Measurements from ENCODE around the gene ATP2B3.

Gene ATP2B3

GRCh38 chrX:153494061-153494460 lies 23.4 kb upstream of the ATP2B3 start:
- Histone ChIP-seq H3K4me1 (ENCODE audit: control extremely low read depth in 1 of 4, control insufficient read depth in 4 of 4, insufficient read depth in 4 of 4, low read length in 3 of 4) (peaks cover 0 to 16% (median 8%) of the 10 kb centered on the region in 4 experiments), H3K27ac (ENCODE audit: insufficient read depth in 1 of 2, low read depth in 1 of 2, low read length in 2 of 2, poor library complexity in 1 of 2, severe bottlenecking in 2 of 2) (no peak overlapping the region), H3K36me3 (ENCODE audit: control insufficient read depth in 4 of 4, insufficient read depth in 4 of 4, low read length in 3 of 4) (no peaks in the 10 kb centered on the region), H3K9me3 (ENCODE audit: control extremely low read depth in 1 of 5, control insufficient read depth in 4 of 5, insufficient read depth in 2 of 5, low read depth in 1 of 5, low read length in 4 of 5) (no peaks in the 10 kb centered on the region), H3K27me3 (replicated peaks in 2 of 5; ENCODE audit: control insufficient read depth in 4 of 5, insufficient read depth in 5 of 5, low read length in 4 of 5) (peaks cover 0 to 27% (median 0%) of the 10 kb centered on the region in 5 experiments), H3K4me3 (ENCODE audit: control insufficient read depth in 1 of 7, extremely low read depth in 1 of 7, insufficient read depth in 4 of 7, low read depth in 2 of 7, low read length in 6 of 7) (no peak overlapping the region)
- no peak for DNase-seq
- 83% methylated on average over 6 of the region's 12 CpGs for WGBS (ENCODE audit: insufficient coverage)
- CTCF ChIA-PET = interaction anchor here (1.1 to 1.2 kb wide), 2 partner anchors 20 to 23 kb away, joined by 3 to 4 read pairs; no protein-coding TSS in a partner anchor
- POLR2A ChIA-PET = no interaction called here

DNA sequence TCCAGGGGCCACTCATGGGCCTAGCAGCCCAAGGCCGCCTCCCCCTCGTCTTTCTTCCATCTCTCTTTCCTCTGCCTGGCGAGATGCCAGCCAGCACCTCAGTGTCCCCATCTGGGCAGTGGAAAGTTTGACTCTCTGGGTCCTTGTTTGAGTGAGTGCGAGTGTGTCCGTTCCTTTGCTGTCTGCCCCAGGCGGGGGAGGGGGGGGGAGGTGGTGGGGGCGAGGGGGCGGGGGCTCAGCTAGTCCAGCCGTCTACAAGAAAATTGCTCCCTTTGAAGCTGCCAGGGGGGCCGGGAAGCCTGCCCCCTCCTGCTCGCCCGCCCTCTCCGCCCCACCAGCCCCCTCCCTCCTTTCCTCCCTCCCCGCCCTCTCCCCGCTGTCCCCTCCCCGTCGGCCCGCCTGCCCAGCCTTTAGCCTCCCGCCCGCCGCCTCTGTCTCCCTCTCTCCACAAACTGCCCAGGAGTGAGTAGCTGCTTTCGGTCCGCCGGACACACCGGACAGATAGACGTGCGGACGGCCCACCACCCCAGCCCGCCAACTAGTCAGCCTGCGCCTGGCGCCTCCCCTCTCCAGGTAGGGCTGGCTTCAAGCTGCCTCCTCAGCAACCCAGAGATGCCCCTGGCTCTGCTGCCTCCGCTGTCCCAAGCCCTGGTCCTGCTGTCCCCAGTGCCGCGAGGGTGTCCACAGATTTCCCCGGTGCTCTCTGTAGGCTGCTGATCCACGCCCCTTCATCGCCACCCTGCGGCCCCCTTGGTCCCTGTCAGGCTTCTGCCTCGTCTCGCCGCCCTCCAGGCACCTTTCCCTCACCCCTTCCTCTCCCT lies 22.7 kb upstream of the ATP2B3 start, which contains the start of gene BGN:
Gene BGN (plus strand): TSS at position 440 of the 821 bp plus-strand sequence. CDS start 9,652 bp downstream, outside the sequence.
- 56% methylated on average over 17 of the region's 41 CpGs for WGBS (ENCODE audit: insufficient coverage)
- Histone ChIP-seq H3K4me1 (ENCODE audit: control extremely low read depth in 1 of 4, control insufficient read depth in 4 of 4, insufficient read depth in 4 of 4, low read length in 3 of 4) (peaks cover 0 to 16% (median 8%) of the 10 kb centered on the region in 4 experiments), H3K9me3 (ENCODE audit: control extremely low read depth in 1 of 5, control insufficient read depth in 4 of 5, insufficient read depth in 2 of 5, low read depth in 1 of 5, low read length in 4 of 5) (no peaks in the 10 kb centered on the region), H3K4me3 (ENCODE audit: control insufficient read depth in 1 of 7, extremely low read depth in 1 of 7, insufficient read depth in 4 of 7, low read depth in 2 of 7, low read length in 6 of 7) (peak within 1 kb of the TSS in 2 of 7 experiments; percentile 33 to 54), H3K27ac (ENCODE audit: insufficient read depth in 1 of 2, low read depth in 1 of 2, low read length in 2 of 2, poor library complexity in 1 of 2, severe bottlenecking in 2 of 2) (no peak within 1 kb of the TSS), H3K36me3 (ENCODE audit: control insufficient read depth in 4 of 4, insufficient read depth in 4 of 4, low read length in 3 of 4) (no peaks in the 10 kb centered on the region), H3K27me3 (replicated peaks in 2 of 5; ENCODE audit: control insufficient read depth in 4 of 5, insufficient read depth in 5 of 5, low read length in 4 of 5) (peaks cover 0 to 27% (median 0%) of the 10 kb centered on the region in 5 experiments)
- CTCF ChIA-PET = interaction anchor here (1.1 to 1.2 kb wide), 2 partner anchors 21 to 23 kb away, joined by 3 to 4 read pairs; no protein-coding TSS in a partner anchor
- POLR2A ChIA-PET = no interaction called here
- DNase-seq = peak; percentile 23 to 64 (median 61)

DNA sequence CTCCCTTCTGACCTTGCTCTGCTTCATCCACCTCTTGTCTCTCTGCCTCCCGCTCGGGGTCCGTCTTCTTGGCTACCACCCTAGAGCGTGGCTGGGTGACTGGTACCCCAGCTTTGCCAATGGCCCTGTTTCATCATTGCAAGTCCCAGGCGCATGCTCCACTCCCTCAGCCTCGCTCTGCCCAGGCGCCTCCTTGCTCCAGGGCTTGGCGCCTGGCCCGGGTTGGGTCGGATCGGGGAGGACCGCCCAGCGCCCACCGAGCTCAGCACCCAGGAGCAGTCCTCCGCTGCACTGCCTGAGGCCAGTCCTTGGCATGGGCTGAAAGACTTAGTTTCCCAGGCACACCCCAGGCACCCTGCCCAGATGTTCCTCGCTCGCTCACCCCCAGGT lies 22.1 kb upstream of the ATP2B3 start:
- CTCF ChIA-PET = interaction anchor here (1.5 to 1.6 kb wide), 2 partner anchors 18 to 458 kb away, joined by 4 to 5 read pairs; no protein-coding TSS in a partner anchor
- 65% methylated on average over 17 of the region's 17 CpGs for WGBS (ENCODE audit: insufficient coverage)
- no peaks in the 10 kb centered on the region for H3K9me3 ChIP-seq (ENCODE audit: control extremely low read depth in 1 of 5, control insufficient read depth in 4 of 5, insufficient read depth in 2 of 5, low read depth in 1 of 5, low read length in 4 of 5)
- DNase-seq = no peak
- H3K27ac ChIP-seq (ENCODE audit: insufficient read depth in 1 of 2, low read depth in 1 of 2, low read length in 2 of 2, poor library complexity in 1 of 2, severe bottlenecking in 2 of 2) = no peak overlapping the region
- peaks cover 0 to 16% (median 8%) of the 10 kb centered on the region in 4 experiments for H3K4me1 ChIP-seq (ENCODE audit: control extremely low read depth in 1 of 4, control insufficient read depth in 4 of 4, insufficient read depth in 4 of 4, low read length in 3 of 4)
- POLR2A ChIA-PET = no interaction called here
- H3K27me3 ChIP-seq (replicated peaks in 2 of 5; ENCODE audit: control insufficient read depth in 4 of 5, insufficient read depth in 5 of 5, low read length in 4 of 5) = peaks cover 0 to 27% (median 0%) of the 10 kb centered on the region in 5 experiments
- no peak overlapping the region for H3K4me3 ChIP-seq (ENCODE audit: control insufficient read depth in 1 of 7, extremely low read depth in 1 of 7, insufficient read depth in 4 of 7, low read depth in 2 of 7, low read length in 6 of 7)
- no peaks in the 10 kb centered on the region for H3K36me3 ChIP-seq (ENCODE audit: control insufficient read depth in 4 of 4, insufficient read depth in 4 of 4, low read length in 3 of 4)

GRCh38 chrX:153495903-153496589 lies 21.4 kb upstream of the ATP2B3 start:
- DNase-seq = no peak
- H3K27ac ChIP-seq (ENCODE audit: insufficient read depth in 1 of 2, low read depth in 1 of 2, low read length in 2 of 2, poor library complexity in 1 of 2, severe bottlenecking in 2 of 2) = no peak overlapping the region
- no peaks in the 10 kb centered on the region for H3K36me3 ChIP-seq (ENCODE audit: control insufficient read depth in 4 of 4, insufficient read depth in 4 of 4, low read length in 3 of 4)
- peaks cover 0 to 25% (median 0%) of the 10 kb centered on the region in 5 experiments for H3K27me3 ChIP-seq (replicated peaks in 2 of 5; ENCODE audit: control insufficient read depth in 4 of 5, insufficient read depth in 5 of 5, low read length in 4 of 5)
- H3K9me3 ChIP-seq (ENCODE audit: control extremely low read depth in 1 of 5, control insufficient read depth in 4 of 5, insufficient read depth in 2 of 5, low read depth in 1 of 5, low read length in 4 of 5) = no peaks in the 10 kb centered on the region
- 89% methylated on average over 15 of the region's 18 CpGs for WGBS (ENCODE audit: insufficient coverage)
- H3K4me1 ChIP-seq (ENCODE audit: control extremely low read depth in 1 of 4, control insufficient read depth in 4 of 4, insufficient read depth in 4 of 4, low read length in 3 of 4) = peaks cover 0 to 16% (median 8%) of the 10 kb centered on the region in 4 experiments
- CTCF ChIA-PET = interaction anchor here (0.8 to 1.6 kb wide), 5 partner anchors 11 to 459 kb away, joined by 3 to 5 read pairs (median 4); partner anchors contain the start of gene HAUS7
- no peak overlapping the region for H3K4me3 ChIP-seq (ENCODE audit: control insufficient read depth in 1 of 7, extremely low read depth in 1 of 7, insufficient read depth in 4 of 7, low read depth in 2 of 7, low read length in 6 of 7)
- POLR2A ChIA-PET = no interaction called here

DNA sequence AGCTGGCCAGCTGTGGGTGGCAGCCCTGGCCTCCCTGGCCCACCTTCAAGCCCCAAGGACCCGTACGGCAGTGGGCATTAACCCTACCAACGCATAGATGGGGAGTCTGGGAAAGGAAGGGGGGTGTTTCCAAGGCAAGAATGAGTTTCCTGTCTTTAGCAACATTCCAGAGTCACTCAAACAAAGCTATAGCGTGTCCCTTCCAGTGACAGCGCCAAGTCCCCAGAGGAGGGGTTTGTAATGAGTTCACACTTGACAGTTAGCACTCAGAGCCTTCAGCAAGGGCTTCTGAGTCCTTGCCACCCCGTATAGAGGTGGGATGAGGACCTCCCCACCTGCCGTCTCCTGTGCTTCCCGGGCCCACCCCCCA lies 20.9 kb upstream of the ATP2B3 start:
- H3K9me3 ChIP-seq (ENCODE audit: control extremely low read depth in 1 of 5, control insufficient read depth in 4 of 5, insufficient read depth in 2 of 5, low read depth in 1 of 5, low read length in 4 of 5) = no peaks in the 10 kb centered on the region
- WGBS (ENCODE audit: insufficient coverage) = 95% methylated on average over 3 of the region's 8 CpGs
- H3K36me3 ChIP-seq (ENCODE audit: control insufficient read depth in 4 of 4, insufficient read depth in 4 of 4, low read length in 3 of 4) = no peaks in the 10 kb centered on the region

DNA sequence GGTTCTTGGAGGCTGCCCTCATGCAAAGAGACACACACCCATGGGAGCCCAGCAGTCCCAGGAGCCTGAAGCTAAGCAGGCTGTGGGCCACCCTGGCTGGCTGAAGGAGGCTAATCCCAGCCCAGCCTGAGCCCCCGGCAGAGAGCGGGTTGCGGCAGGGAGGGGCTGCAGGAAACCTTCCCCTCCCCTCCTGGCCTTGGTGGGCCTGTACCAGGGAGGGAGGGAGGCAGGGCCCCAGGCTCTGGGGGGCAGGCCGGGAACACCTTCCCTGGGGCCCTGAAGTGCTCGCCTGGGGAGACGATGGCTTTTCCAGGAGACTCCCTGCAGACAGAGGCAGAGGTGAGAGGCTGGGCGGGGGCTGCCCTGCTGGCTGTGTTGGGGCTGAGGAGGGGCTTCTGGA lies 19.0 kb upstream of the ATP2B3 start:
- DNase-seq = no peak
- Histone ChIP-seq H3K27me3 (replicated peaks in 2 of 5; ENCODE audit: control insufficient read depth in 4 of 5, insufficient read depth in 5 of 5, low read length in 4 of 5) (peaks cover 0 to 21% (median 0%) of the 10 kb centered on the region in 5 experiments), H3K9me3 (ENCODE audit: control extremely low read depth in 1 of 5, control insufficient read depth in 4 of 5, insufficient read depth in 2 of 5, low read depth in 1 of 5, low read length in 4 of 5) (no peaks in the 10 kb centered on the region), H3K4me1 (ENCODE audit: control extremely low read depth in 1 of 4, control insufficient read depth in 4 of 4, insufficient read depth in 4 of 4, low read length in 3 of 4) (peaks cover 0 to 3% (median 0%) of the 10 kb centered on the region in 4 experiments), H3K36me3 (ENCODE audit: control insufficient read depth in 4 of 4, insufficient read depth in 4 of 4, low read length in 3 of 4) (no peaks in the 10 kb centered on the region), H3K4me3 (ENCODE audit: control insufficient read depth in 1 of 7, extremely low read depth in 1 of 7, insufficient read depth in 4 of 7, low read depth in 2 of 7, low read length in 6 of 7) (no peak overlapping the region), H3K27ac (ENCODE audit: insufficient read depth in 1 of 2, low read depth in 1 of 2, low read length in 2 of 2, poor library complexity in 1 of 2, severe bottlenecking in 2 of 2) (no peak overlapping the region)
- ChIA-PET CTCF (interaction anchor here (0.9 to 1.2 kb wide), 3 partner anchors 10 to 28 kb away, joined by 3 read pairs; partner anchors contain the start of gene HAUS7), POLR2A (no interaction called here)
- 91% methylated on average over 6 of the region's 7 CpGs for WGBS (ENCODE audit: insufficient coverage)

More for the DNA sequence above, 20.9 kb upstream of the ATP2B3 start:
- POLR2A ChIA-PET = no interaction called here
- Histone ChIP-seq H3K4me1 (ENCODE audit: control extremely low read depth in 1 of 4, control insufficient read depth in 4 of 4, insufficient read depth in 4 of 4, low read length in 3 of 4) (peaks cover 0 to 12% (median 8%) of the 10 kb centered on the region in 4 experiments), H3K27ac (ENCODE audit: insufficient read depth in 1 of 2, low read depth in 1 of 2, low read length in 2 of 2, poor library complexity in 1 of 2, severe bottlenecking in 2 of 2) (no peak overlapping the region), H3K4me3 (ENCODE audit: control insufficient read depth in 1 of 7, extremely low read depth in 1 of 7, insufficient read depth in 4 of 7, low read depth in 2 of 7, low read length in 6 of 7) (no peak overlapping the region), H3K27me3 (replicated peaks in 2 of 5; ENCODE audit: control insufficient read depth in 4 of 5, insufficient read depth in 5 of 5, low read length in 4 of 5) (peaks cover 0 to 23% (median 0%) of the 10 kb centered on the region in 5 experiments)
- CTCF ChIA-PET = interaction anchor here (0.8 to 1.6 kb wide), 5 partner anchors 11 to 460 kb away, joined by 3 to 5 read pairs (median 4); partner anchors contain the start of gene HAUS7
- no peak for DNase-seq
